Adrenal gland (tissue), 12 donors: ENCODE measurements around the gene CEACAM18. TPM values are rescaled to one million over a fixed set of nuclear protein-coding genes. Genes with fewer than 3 reads are reported as not detected.

Experiments used
- polyA plus RNA-seq, 3 donors: library from polyadenylated mRNA; stranded (reverse); fragments of 200-250 nt in 2 of 3; fragments of 350-450 nt in 1 of 3; fragmentation: Illumina TruSeq in 1 of 3; extraction: RNeasy Lipid Tissue Mini Kit (QIAGEN cat#74804) in 1 of 3; gene quantifications; one replicate each; pipeline ENCODE4 v1.2.3, GENCODE V29; 2013 to 2014
- small RNA-seq, 2 donors: library from RNA; depleted of rRNA; stranded (forward); fragments of <200 nt; gene quantifications; one replicate each; pipeline ENCODE3, GENCODE V24; 2016
- total RNA-seq, 9 donors: library from RNA; depleted of rRNA in 4 of 9; stranded (reverse); fragments of >200 nt in 4 of 9; fragments of 120-200 nt in 1 of 9; fragmentation: NEBNext Ultra II Directional in 1 of 9; extraction: Animal tissue kit (Norgen Biotek cat#: 25700) in 1 of 9; gene quantifications; one replicate each; pipeline versions ENCODE4 v1.1.0 to v1.2.4, GENCODE V29; 2013 to 2023
- donor health status: healthy with polysubstance abuse.
- donor health status: Bipolar disorder and iron deficiency.
- donor health status: DM: yes; HTN: yes; CAD: no.
- donor health status: DM: no; HTN: no; CAD: no.
- donor health status: DM: no; HTN: no; CAD: no.
- donor health status: DM: yes; HTN: yes; CAD: no.

The CEACAM18 gene
- total and polyA plus RNA-seq, 12 donors, result not detected

Small RNA genes within 50 kb of the gene (small RNA-seq; reads per million reads assigned to genes)
- gene AC020914.3 (0 reads per million in 2 donors), gene AC020914.5 (0 reads per million in 2 donors)

Other genes with a start within 250 kb of the CEACAM18 start
- 1 to 10 TPM in 1 of 9 donors, not detected in 8; 1.0 TPM for gene SIGLECL1, start 227.5 kb upstream of the CEACAM18 start, total RNA-seq
- not detected for gene SIGLECL1, start 227.5 kb upstream of the CEACAM18 start, polyA plus RNA-seq
- gene IGLON5, start 166.9 kb upstream of the CEACAM18 start, total RNA-seq, result 1 to 10 TPM in 3 of 9 donors, under 1 TPM in 4, not detected in 2; 0.13 to 2.3 (median 0.67) TPM
- gene IGLON5, start 166.9 kb upstream of the CEACAM18 start, polyA plus RNA-seq, result 1 to 10 TPM; 1.3 to 3.4 (median 2.0) TPM
- gene VSIG10L, start 136.4 kb upstream of the CEACAM18 start, total RNA-seq, result 1 to 10 TPM; 1.0 to 3.7 (median 2.5) TPM
- 1 to 10 TPM; 2.7 to 6.0 (median 4.1) TPM for gene VSIG10L, start 136.4 kb upstream of the CEACAM18 start, polyA plus RNA-seq
- 100 to 1,000 TPM; 179 to 470 (median 242) TPM for gene ETFB, start 112.2 kb upstream of the CEACAM18 start, total RNA-seq
- gene ETFB, start 112.2 kb upstream of the CEACAM18 start, polyA plus RNA-seq, result 100 to 1,000 TPM; 110 to 304 (median 159) TPM
- 1 to 10 TPM in 5 of 9 donors, not detected in 4; 1.4 to 2.8 (median 2.4) TPM for gene CLDND2, start 109.5 kb upstream of the CEACAM18 start, total RNA-seq
- 10 to 100 TPM in 1 of 3 donors, 1 to 10 TPM in 1, under 1 TPM in 1; 0.73 to 11.7 (median 5.5) TPM for gene CLDND2, start 109.5 kb upstream of the CEACAM18 start, polyA plus RNA-seq
- gene NKG7, start 105.9 kb upstream of the CEACAM18 start, total RNA-seq, result 1 to 10 TPM; 1.1 to 5.9 (median 2.8) TPM
- gene NKG7, start 105.9 kb upstream of the CEACAM18 start, polyA plus RNA-seq, result 1 to 10 TPM; 1.2 to 5.1 (median 3.6) TPM
- not detected for gene LIM2, start 90.6 kb upstream of the CEACAM18 start, total RNA-seq
- not detected for gene LIM2, start 90.6 kb upstream of the CEACAM18 start, polyA plus RNA-seq
- under 1 TPM in 2 of 9 donors, not detected in 7; 0.11 to 0.41 TPM for gene C19orf84, start 87.9 kb upstream of the CEACAM18 start, total RNA-seq
- gene C19orf84, start 87.9 kb upstream of the CEACAM18 start, polyA plus RNA-seq, result under 1 TPM in 1 of 3 donors, not detected in 2; 0.10 TPM
- gene SIGLEC10, start 60.9 kb upstream of the CEACAM18 start, total RNA-seq, result 10 to 100 TPM in 7 of 9 donors, 1 to 10 TPM in 1, under 1 TPM in 1; 0.89 to 70.7 (median 22.6) TPM
- gene SIGLEC10, start 60.9 kb upstream of the CEACAM18 start, polyA plus RNA-seq, result 10 to 100 TPM in 2 of 3 donors, 1 to 10 TPM in 1; 9.7 to 19.1 (median 11.7) TPM
- 10 to 100 TPM in 3 of 9 donors, 1 to 10 TPM in 5, under 1 TPM in 1; 0.33 to 34.0 (median 9.0) TPM for gene SIGLEC8, start 20.1 kb upstream of the CEACAM18 start, total RNA-seq
- 1 to 10 TPM; 1.1 to 3.0 (median 2.4) TPM for gene SIGLEC8, start 20.1 kb upstream of the CEACAM18 start, polyA plus RNA-seq
- 1 to 10 TPM in 4 of 9 donors, under 1 TPM in 3, not detected in 2; 0.30 to 3.1 (median 1.0) TPM for gene SIGLEC12, start 23.3 kb downstream of the CEACAM18 start, total RNA-seq
- 1 to 10 TPM in 1 of 3 donors, under 1 TPM in 2; 0.34 to 1.2 (median 0.48) TPM for gene SIGLEC12, start 23.3 kb downstream of the CEACAM18 start, polyA plus RNA-seq
- gene SIGLEC6, start 53.1 kb downstream of the CEACAM18 start, total RNA-seq, result under 1 TPM in 2 of 9 donors, not detected in 7; 0.06 to 0.18 TPM
- gene SIGLEC6, start 53.1 kb downstream of the CEACAM18 start, polyA plus RNA-seq, result not detected
- 10 to 100 TPM in 4 of 9 donors, 1 to 10 TPM in 5; 2.5 to 14.5 (median 6.9) TPM for gene ZNF175, start 92.7 kb downstream of the CEACAM18 start, total RNA-seq
- gene ZNF175, start 92.7 kb downstream of the CEACAM18 start, polyA plus RNA-seq, result 1 to 10 TPM; 2.1 to 6.5 (median 3.4) TPM
- gene SIGLEC5, start 151.9 kb downstream of the CEACAM18 start, total RNA-seq, result 1 to 10 TPM in 1 of 9 donors, under 1 TPM in 4, not detected in 4; 0.11 to 3.0 (median 0.57) TPM
- gene SIGLEC5, start 151.9 kb downstream of the CEACAM18 start, polyA plus RNA-seq, result not detected
- gene SIGLEC14, start 168.3 kb downstream of the CEACAM18 start, total RNA-seq, result 10 to 100 TPM in 4 of 9 donors, 1 to 10 TPM in 2, under 1 TPM in 2, not detected in 1; 0.44 to 29.0 (median 11.4) TPM
- gene SIGLEC14, start 168.3 kb downstream of the CEACAM18 start, polyA plus RNA-seq, result 1 to 10 TPM; 1.2 to 3.6 (median 2.7) TPM
- gene SPACA6, start 214.8 kb downstream of the CEACAM18 start, total RNA-seq, result 10 to 100 TPM in 8 of 9 donors, 1 to 10 TPM in 1; 2.2 to 56.0 (median 22.6) TPM
- gene SPACA6, start 214.8 kb downstream of the CEACAM18 start, polyA plus RNA-seq, result 100 to 1,000 TPM in 2 of 3 donors, 1 to 10 TPM in 1; 4.0 to 291 (median 123) TPM
- under 1 TPM in 4 of 9 donors, not detected in 5; 0.06 to 0.31 (median 0.16) TPM for gene HAS1, start 245.5 kb downstream of the CEACAM18 start, total RNA-seq
- gene HAS1, start 245.5 kb downstream of the CEACAM18 start, polyA plus RNA-seq, result 1 to 10 TPM in 1 of 3 donors, under 1 TPM in 1, not detected in 1; 0.24 to 3.1 TPM